ENCODE results near the gene TMEM208. TPM values are rescaled to one million over a fixed set of nuclear protein-coding genes. Genes with fewer than 3 reads are reported as not detected.
A peak's percentile ranks its signal among the peaks of the same experiment; 100 is the strongest.

Gene TMEM208
- total RNA-seq, 1 experiment from 2014 or later = 44.4 TPM

DNA sequence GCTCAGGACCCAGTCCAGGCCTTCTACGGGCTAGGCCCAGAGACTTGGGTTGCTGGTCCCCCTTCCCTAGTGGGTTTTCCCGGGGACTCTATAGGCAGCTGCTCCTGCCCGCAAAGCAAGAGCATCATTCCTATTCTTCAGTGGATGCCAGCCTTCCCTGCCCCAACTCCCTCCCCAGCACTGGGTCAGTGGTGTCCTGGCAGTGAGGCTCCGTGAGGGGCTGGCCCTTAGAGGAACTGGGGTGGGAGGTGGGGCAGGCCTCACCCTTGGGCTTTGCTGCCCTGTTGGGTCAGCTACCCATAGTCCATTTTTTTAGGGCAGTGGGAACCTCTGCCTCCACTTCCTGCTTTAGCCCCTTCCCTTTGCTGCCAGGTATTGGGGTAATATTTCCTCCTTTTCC lies 44.5 kb downstream of the TMEM208 start:
- H3K36me3 Mint-ChIP-seq (ENCODE audit: insufficient read depth, unreplicated experiment) = peaks cover 27% of the 10 kb centered on the region
- DNase-seq (ENCODE audit: unreplicated experiment) = no peak
- ChIA-PET POLR2A (no interaction called here), CTCF (interaction anchor here (0.6 to 1.6 kb wide), 3 partner anchors 9 to 13 kb away, joined by 3 to 9 read pairs (median 5); no protein-coding TSS in a partner anchor)
- no peaks in the 10 kb centered on the region for H3K27me3 Mint-ChIP-seq (ENCODE audit: insufficient read depth, unreplicated experiment)
- H3K4me1 Mint-ChIP-seq (ENCODE audit: insufficient read depth, unreplicated experiment) = peaks cover 3% of the 10 kb centered on the region
- no peak overlapping the region for H3K4me3 Mint-ChIP-seq (ENCODE audit: unreplicated experiment)
- TF ChIP-seq, protein P1, sequence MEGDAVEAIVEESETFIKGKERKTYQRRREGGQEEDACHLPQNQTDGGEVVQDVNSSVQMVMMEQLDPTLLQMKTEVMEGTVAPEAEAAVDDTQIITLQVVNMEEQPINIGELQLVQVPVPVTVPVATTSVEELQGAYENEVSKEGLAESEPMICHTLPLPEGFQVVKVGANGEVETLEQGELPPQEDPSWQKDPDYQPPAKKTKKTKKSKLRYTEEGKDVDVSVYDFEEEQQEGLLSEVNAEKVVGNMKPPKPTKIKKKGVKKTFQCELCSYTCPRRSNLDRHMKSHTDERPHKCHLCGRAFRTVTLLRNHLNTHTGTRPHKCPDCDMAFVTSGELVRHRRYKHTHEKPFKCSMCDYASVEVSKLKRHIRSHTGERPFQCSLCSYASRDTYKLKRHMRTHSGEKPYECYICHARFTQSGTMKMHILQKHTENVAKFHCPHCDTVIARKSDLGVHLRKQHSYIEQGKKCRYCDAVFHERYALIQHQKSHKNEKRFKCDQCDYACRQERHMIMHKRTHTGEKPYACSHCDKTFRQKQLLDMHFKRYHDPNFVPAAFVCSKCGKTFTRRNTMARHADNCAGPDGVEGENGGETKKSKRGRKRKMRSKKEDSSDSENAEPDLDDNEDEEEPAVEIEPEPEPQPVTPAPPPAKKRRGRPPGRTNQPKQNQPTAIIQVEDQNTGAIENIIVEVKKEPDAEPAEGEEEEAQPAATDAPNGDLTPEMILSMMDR (IDR thresholded peaks at IDR 0.05; ENCODE audit: unreplicated experiment) = no peak
- H3K27ac Mint-ChIP-seq (ENCODE audit: low read depth, unreplicated experiment) = no peak overlapping the region
- intact Hi-C loops (cut with micrococcal nuclease) = no loop called here
- H3K9me3 Mint-ChIP-seq (ENCODE audit: unreplicated experiment) = no peaks in the 10 kb centered on the region
- BruUV-seq (replicated peaks) = no TSS peak

DNA sequence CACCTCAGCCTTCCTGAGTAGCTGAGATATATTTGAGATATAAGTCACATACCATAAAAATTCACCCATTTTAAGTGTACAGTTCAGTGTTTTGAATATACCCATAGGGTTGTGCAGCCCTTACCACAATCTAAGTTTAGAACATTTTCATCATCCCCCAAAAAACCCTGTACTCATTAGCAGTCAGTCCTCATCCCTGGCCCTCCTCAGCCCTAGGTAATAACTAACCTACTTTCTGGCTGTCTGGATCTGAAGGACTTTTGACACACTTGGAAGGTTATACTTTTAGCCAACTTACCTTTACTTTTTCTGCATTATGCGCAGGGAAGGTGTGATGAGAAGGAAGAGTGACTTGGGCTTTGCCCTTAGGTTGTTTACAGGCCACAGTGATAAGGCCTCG lies 48.4 kb downstream of the TMEM208 start:
- ChIA-PET CTCF (no interaction called here), POLR2A (interaction anchor here (0.7 kb wide), 1 partner anchor 222 kb away, joined by 3 read pairs; no protein-coding TSS in a partner anchor)
- DNase-seq (ENCODE audit: unreplicated experiment) = no peak
- Mint-ChIP-seq H3K27me3 (ENCODE audit: insufficient read depth, unreplicated experiment) (no peaks in the 10 kb centered on the region), H3K4me3 (ENCODE audit: unreplicated experiment) (no peak overlapping the region), H3K9me3 (ENCODE audit: unreplicated experiment) (no peaks in the 10 kb centered on the region), H3K27ac (ENCODE audit: low read depth, unreplicated experiment) (no peak overlapping the region), H3K4me1 (ENCODE audit: insufficient read depth, unreplicated experiment) (peaks cover 18% of the 10 kb centered on the region), H3K36me3 (ENCODE audit: insufficient read depth, unreplicated experiment) (peaks cover 37% of the 10 kb centered on the region)
- intact Hi-C loops (cut with micrococcal nuclease) = loop anchor here (5.0 kb wide), 1 partner anchor 37 kb away; no protein-coding TSS in a partner anchor
- TF ChIP-seq, protein P1 (IDR thresholded peaks at IDR 0.05; ENCODE audit: unreplicated experiment) = no peak
- BruUV-seq (replicated peaks) = no TSS peak

DNA sequence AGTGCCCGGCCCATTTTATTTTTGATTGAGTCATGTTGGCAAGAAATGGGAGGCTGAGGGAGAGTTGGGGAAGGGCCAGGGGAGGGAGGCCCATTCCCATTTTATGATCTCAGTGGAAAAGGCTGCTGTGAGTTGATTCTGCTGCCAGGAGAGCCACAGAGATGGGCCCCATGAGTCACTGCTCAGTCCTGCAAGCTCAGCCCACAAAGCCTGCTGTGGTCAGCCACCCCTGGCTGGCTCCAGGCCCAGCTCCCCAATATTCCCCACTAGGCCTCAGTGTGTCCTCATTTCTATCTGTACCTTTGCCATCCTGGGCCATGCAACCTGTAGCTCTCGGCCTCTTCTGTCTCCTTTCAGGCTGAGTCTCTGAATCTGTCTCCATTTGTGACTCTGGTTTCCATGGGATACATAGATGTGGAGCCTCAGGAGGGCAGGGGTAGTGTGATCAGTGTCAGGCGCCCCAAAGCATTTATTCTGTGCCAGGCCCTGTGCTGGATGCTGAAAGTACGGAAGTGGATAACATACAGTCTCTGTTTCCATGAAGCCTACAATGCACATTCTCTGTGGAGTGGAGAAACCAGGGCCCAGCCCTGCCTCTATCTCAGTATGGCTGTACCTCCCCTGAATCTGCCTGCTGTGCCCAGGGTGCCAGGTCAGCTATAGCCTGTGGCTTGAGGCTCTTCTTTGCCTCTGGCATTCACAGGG lies 50.5 kb downstream of the TMEM208 start:
- Mint-ChIP-seq H3K27ac (ENCODE audit: low read depth, unreplicated experiment) (peak overlapping the region; percentile 74), H3K9me3 (ENCODE audit: unreplicated experiment) (no peaks in the 10 kb centered on the region), H3K4me1 (ENCODE audit: insufficient read depth, unreplicated experiment) (peaks cover 18% of the 10 kb centered on the region), H3K36me3 (ENCODE audit: insufficient read depth, unreplicated experiment) (peaks cover 39% of the 10 kb centered on the region), H3K4me3 (ENCODE audit: unreplicated experiment) (peak overlapping the region; percentile 74), H3K27me3 (ENCODE audit: insufficient read depth, unreplicated experiment) (no peaks in the 10 kb centered on the region)
- TF ChIP-seq, protein P1 (IDR thresholded peaks at IDR 0.05; ENCODE audit: unreplicated experiment) = no peak
- TSS peak; percentile 38 for BruUV-seq (replicated peaks)
- CTCF ChIA-PET = interaction anchor here (0.6 to 2.8 kb wide), 10 partner anchors 8 to 170 kb away, joined by 3 to 13 read pairs (median 3); no protein-coding TSS in a partner anchor
- POLR2A ChIA-PET = interaction anchor here (0.5 to 1.4 kb wide), 11 partner anchors 9 to 434 kb away, joined by 3 to 7 read pairs (median 3); partner anchors contain the start of gene ATP6V0D1
- peak; percentile 98 for DNase-seq (ENCODE audit: unreplicated experiment)
- intact Hi-C loops (cut with micrococcal nuclease) = loop anchor here (1.0 to 5.0 kb wide), 2 partner anchors 35 to 139 kb away; partner anchors contain the start of gene ZDHHC1

DNA sequence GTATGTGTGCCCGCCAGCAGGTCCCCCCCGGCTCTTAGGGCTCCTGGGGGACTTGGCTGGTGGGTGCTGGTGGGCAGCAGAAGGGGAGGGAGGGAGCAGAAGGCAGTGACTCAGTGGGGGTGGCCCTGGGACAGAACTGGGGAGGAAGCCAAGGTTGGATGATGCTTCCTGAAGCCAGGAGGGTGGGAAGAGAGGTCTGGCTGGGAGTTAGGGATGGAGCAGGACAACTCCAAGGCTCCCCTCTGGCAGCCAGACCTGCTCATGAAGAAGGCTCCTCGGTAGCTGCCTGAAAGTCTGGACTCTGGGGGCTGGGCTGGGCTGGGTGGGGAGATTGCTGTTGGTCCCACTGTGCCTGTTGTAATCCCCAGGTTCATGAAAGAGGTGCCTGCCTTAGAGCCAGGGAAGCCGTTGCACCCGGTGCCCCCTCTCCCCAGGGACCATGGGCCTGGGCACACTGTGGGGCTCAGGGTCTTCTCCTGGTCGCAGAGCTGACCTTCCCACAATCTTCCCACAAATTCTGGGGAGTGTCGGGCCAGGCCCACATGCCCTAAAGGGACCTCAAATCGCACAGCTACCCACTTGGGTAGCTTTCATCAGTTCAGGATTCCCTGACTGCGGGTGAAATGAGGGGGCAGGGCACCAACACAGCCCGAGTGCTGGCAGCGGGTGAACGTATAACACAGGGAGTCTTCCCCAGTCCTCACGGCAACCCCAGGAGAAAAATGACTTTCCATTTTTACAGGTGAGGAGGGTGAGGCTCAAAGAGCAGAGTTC lies 51.3 kb downstream of the TMEM208 start:
- POLR2A ChIA-PET = interaction anchor here (0.5 to 1.4 kb wide), 8 partner anchors 10 to 579 kb away, joined by 3 to 7 read pairs (median 4); partner anchors contain the start of gene ATP6V0D1
- no peaks in the 10 kb centered on the region for H3K9me3 Mint-ChIP-seq (ENCODE audit: unreplicated experiment)
- H3K4me3 Mint-ChIP-seq (ENCODE audit: unreplicated experiment) = peak overlapping the region; percentile 74
- H3K27ac Mint-ChIP-seq (ENCODE audit: low read depth, unreplicated experiment) = peak overlapping the region; percentile 74
- H3K27me3 Mint-ChIP-seq (ENCODE audit: insufficient read depth, unreplicated experiment) = no peaks in the 10 kb centered on the region
- BruUV-seq (replicated peaks) = no TSS peak
- H3K4me1 Mint-ChIP-seq (ENCODE audit: insufficient read depth, unreplicated experiment) = peaks cover 23% of the 10 kb centered on the region
- H3K36me3 Mint-ChIP-seq (ENCODE audit: insufficient read depth, unreplicated experiment) = peaks cover 39% of the 10 kb centered on the region
- DNase-seq (ENCODE audit: unreplicated experiment) = peak; percentile 80
- CTCF ChIA-PET = interaction anchor here (0.7 to 2.8 kb wide), 9 partner anchors 8 to 170 kb away, joined by 3 to 13 read pairs (median 3); no protein-coding TSS in a partner anchor
- TF ChIP-seq, protein P1 (IDR thresholded peaks at IDR 0.05; ENCODE audit: unreplicated experiment) = peak; percentile 29
- intact Hi-C loops (cut with micrococcal nuclease) = loop anchor here (1.0 to 5.0 kb wide), 3 partner anchors 34 to 138 kb away; partner anchors contain the start of genes E2F4 and ZDHHC1
